HG03378 (cell line): ENCODE measurements around the gene PDIA2.
"Not testable (repeated sequence)": the region's sequence is repeated elsewhere in the genome, so short reads cannot be mapped to it uniquely, and the experiment has no call there.

Experiments
- ATAC-seq: cut with Tn5 transposase; IDR thresholded peaks from one replicate; pipeline ENCODE4 v1.9.1; 2021; ENCODE audit warnings: mild to moderate bottlenecking, moderate library complexity; ENCODE audit not compliant: unreplicated experiment

PDIA2 gene

GRCh38 chr16:263944-264343 is 19.0 kb upstream of the PDIA2 start:
- no peak for ATAC-seq

GRCh38 chr16:264440-264951 is 18.5 kb upstream of the PDIA2 start:
- ATAC-seq = no peak

- ATAC-seq = no peak
Observed at GRCh38 chr16:265002-265529, 17.9 kb upstream of the PDIA2 start.

- no peak for ATAC-seq
Observed at GRCh38 chr16:265711-266110, 17.3 kb upstream of the PDIA2 start.

GRCh38 chr16:266258-267164 is 16.5 kb upstream of the PDIA2 start:
- ATAC-seq = no peak

- not testable (repeated sequence) for ATAC-seq
Observed at GRCh38 chr16:267562-267961, 15.4 kb upstream of the PDIA2 start.

- no peak for ATAC-seq
Observed at GRCh38 chr16:268141-269053, 14.6 kb upstream of the PDIA2 start.

GRCh38 chr16:269061-269796 is 13.7 kb upstream of the PDIA2 start:
- ATAC-seq = no peak

- ATAC-seq = no peak
Observed at GRCh38 chr16:270381-271255, 12.3 kb upstream of the PDIA2 start.

GRCh38 chr16:272633-273546 is 10.1 kb upstream of the PDIA2 start:
- no peak for ATAC-seq

GRCh38 chr16:273547-274421 is 9.2 kb upstream of the PDIA2 start:
- no peak for ATAC-seq

- no peak for ATAC-seq
Observed at GRCh38 chr16:275041-275641, 7.8 kb upstream of the PDIA2 start.

GRCh38 chr16:275786-276232 is 7.2 kb upstream of the PDIA2 start, which contains the start of gene RGS11:
TSS of gene RGS11 (minus strand) at chr16:275944. CDS start at chr16:275911, 33 bp downstream.
- ATAC-seq = no peak

- ATAC-seq = no peak
Observed at GRCh38 chr16:276426-277077, 6.4 kb upstream of the PDIA2 start.

- ATAC-seq = no peak
Observed at GRCh38 chr16:278863-279366, 4.0 kb upstream of the PDIA2 start.

- ATAC-seq = no peak
Observed at GRCh38 chr16:279531-279930, 3.4 kb upstream of the PDIA2 start.
